B cell (primary cell): ENCODE measurements around the gene MYL4.

ENCODE experiments used
- EZH2 ChIP-seq: IDR thresholded peaks from 2 replicates; pipeline ENCODE4 v1.6.1; 2012; ENCODE audit warnings: borderline replicate concordance, low read depth, mild to moderate bottlenecking, moderate library complexity, low read length; ENCODE audit not compliant: insufficient read depth, poor library complexity, severe bottlenecking
- TF ChIP-seq, protein P1 (sequence below): fragments of 200-600 bp; IDR thresholded peaks from one replicate; pipeline ENCODE4 v1.8.0; 2022; ENCODE audit warnings: antibody characterized with exemption, mild to moderate bottlenecking

DNA sequence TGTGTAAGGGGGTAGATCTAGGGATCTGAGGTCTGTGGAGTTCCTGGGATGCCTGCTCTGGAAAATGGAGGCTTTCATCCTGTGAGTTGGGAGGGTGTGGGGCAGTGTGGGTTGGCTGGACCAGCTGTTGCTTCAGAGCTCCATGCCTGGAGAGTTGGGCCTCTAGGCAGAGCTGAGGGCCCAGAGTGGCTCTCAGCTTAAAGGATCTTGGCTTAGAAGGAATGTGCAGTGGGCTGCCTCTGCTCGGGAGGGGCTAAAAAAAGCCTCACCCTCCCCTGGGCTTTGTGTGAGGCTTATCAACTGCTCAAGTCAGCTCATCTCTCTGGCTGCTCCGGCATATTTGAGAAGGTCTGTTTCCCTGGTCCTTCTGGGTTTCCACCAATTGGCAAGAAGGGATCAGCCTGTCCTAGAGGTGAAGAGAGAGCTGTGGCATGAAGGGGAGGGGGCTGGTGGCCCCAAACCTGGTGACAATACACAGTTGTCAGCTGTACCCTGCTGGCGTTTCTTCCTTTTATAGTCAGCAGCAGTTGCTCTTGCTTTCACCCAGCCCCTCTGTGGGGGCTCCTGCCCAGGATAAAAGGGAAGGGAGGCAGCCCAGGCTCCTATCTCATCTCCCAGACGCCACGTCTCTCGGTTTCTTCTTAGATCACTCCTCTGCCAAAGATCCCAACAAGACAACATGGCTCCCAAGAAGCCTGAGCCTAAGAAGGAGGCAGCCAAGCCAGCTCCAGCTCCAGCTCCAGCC, at the start of gene MYL4:
- TF ChIP-seq, protein P1, sequence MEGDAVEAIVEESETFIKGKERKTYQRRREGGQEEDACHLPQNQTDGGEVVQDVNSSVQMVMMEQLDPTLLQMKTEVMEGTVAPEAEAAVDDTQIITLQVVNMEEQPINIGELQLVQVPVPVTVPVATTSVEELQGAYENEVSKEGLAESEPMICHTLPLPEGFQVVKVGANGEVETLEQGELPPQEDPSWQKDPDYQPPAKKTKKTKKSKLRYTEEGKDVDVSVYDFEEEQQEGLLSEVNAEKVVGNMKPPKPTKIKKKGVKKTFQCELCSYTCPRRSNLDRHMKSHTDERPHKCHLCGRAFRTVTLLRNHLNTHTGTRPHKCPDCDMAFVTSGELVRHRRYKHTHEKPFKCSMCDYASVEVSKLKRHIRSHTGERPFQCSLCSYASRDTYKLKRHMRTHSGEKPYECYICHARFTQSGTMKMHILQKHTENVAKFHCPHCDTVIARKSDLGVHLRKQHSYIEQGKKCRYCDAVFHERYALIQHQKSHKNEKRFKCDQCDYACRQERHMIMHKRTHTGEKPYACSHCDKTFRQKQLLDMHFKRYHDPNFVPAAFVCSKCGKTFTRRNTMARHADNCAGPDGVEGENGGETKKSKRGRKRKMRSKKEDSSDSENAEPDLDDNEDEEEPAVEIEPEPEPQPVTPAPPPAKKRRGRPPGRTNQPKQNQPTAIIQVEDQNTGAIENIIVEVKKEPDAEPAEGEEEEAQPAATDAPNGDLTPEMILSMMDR, result no peak
- TF ChIP-seq EZH2, result no peak
